Measurements from ENCODE around the gene TTC38.
A peak's percentile ranks its signal among the peaks of the same experiment; 100 is the strongest.

Gene TTC38

DNA sequence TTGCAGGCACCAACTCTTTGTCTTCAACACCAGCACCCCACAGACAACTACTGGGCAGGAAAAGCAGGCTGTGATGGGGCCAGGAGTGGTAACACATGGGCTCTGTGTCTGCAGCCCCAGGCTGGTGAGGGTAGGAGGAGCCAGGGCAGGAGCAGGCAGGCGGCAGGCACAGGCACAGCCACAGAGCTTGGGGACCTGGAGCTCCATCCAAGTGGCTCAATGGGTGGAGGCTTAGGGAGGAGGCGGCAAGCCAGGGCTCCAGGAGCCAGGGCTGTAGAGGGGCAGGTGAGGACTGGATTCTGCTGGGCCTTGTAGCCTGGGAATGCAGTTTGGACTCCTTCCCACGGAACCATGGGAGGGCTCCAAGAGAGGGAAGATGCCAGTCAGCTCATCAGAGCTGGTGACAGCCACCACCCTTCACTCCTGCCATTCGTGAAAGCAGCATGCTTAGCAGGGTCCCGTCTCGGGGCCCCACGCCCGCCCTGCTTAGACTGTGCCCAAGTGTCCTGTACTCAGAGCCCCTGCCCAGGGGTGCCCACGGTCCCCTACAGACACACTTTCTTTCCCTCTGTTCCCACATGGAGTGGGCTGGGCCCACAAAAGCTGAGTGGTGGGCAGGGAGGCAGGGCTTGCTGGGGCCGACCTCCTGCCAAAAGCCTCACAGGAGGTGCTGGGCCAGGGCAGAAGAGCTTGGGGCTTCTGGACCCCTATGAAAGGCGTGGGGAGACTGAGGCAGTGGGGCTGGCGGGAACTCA is 12.4 kb downstream of the TTC38 start:
- no peak for DNase-seq

DNA sequence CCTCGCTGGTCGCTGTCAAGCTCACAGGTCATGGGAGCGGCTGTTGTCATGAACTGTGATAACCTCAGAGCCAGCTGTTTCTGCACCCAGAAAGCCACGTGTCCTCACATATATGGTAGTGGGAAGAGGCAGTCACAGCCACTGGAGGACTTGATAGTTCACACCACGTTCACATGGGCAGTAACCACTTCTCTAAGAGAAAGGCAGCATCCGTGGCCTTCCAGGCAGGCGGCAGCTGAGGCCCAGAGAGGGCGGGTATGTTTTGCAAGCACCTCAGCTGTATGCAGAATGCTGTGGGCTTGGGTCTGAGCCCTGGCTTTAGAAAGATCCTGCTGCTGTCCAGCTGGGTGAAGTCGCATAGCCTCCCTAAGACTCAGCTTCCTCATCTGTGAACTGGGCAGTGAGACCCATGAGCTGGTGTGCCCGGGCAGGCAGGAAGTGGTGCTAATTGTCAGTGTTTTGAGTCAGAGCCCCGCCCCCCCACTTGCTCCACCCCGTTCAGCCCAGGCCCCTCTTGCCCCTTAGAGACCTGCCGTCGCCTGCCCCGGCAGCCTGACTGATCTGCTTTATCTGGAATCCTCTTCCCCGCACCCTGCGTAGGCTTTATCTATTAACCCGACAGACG is 13.3 kb downstream of the TTC38 start:
- DNase-seq: peak; percentile 58

- DNase-seq: no peak
Observed at GRCh38 chr22:46281866-46282678, 14.3 kb downstream of the TTC38 start.

DNA sequence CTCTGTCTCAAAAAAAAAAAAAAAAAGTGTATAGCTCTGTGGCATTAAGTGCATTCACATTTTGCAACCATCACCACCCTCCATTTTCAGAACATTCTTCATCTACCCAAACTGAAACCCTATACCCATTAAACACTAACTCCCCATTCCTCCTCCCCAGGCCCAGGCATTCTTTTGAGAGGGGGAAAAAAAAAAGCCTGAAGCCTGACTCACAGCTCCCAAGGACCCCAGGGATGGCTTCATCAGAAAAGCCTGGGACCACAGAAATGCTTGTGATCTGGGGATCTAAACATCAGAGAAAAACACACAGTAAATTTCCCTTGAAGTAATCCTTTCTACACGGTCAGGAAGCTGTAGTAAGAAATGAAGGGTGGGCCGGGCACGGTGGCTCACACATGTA is 18.2 kb downstream of the TTC38 start:
- no peak for DNase-seq

DNA sequence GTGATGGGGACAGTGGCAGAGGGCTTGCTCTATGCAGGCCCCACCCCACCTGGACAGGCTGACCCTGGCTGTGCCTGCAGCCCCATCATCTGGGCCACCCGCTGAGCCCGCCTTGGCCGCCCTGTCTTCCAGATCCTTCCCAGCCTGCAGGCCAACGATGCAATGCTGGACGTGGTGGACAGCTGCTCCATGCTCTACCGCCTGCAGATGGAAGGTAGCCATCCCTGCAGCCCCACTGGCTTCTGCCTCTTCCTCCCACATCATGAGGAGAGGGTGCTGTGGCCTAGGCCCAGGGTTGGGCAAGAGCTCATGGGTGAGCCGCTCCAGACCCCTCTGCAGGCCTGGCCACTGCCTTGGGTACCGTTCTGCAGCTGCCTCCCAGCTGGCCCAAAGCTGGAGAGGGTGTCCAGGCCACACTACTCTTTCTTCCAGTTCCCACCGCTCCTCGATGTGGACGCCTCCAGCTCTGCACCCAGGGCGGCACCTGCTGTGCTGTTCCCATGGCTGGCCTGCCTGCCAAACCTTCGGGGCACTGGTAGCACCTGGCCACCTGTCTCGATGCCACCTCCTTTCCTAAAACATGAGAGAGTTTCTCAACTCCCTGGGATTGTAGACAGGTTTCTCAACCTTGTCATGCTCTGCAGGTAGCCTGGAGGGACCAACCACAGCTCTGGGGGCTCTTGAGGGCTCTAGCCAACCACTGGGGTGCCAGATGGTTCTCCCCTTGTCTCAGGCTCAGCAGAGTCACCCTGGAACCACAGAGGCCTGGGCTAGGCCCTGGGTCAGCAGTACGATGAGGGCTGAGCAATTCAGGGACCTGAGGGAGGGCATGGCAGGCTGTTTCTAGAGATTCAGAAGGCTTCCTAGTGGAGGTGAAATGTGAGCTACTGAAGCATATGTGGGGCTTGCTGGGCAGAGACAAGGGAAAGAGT is 19.4 kb downstream of the TTC38 start:
- DNase-seq: no peak

DNA sequence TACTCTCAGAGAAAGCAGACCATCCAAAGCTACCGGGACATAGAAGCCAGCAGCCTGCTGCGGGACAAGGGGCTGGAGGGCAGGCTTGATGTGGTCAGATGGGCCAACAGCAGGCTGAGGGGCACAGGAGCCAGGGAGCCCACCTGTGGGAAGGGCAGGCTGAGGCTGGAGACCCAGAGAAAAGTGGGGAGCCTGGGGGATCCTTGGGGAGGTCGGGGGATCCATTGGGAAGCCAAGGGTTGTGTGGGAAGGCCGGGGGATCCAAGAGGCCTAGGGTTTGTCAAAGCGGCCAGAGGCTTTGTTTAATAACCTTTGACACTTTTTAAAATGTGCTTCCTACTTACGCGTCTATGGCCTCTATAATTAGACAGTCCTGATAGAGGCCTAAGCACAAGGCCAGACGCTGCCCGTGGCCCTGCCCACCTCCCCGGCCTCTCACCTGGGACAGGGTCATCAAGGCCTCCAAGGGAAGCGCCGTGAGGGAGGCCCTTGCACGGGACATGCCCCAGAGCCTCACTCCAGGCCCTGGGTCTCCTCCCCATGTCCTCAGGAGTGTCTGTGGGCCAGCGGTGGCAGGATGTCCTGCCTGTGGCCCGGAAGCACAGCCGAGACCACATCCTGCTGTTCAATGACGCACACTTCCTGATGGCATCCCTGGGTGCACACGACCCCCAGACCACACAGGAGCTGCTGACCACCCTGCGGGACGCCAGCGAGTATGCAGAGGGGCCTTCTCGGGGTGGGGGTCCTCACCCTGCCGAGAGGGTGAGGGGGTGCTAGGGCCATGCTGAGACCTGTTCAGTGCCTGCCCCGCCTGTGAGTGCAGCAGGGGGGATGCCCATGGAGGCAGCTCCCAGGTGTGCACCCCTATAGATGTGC is 20.3 kb downstream of the TTC38 start:
- DNase-seq: peak; percentile 17

DNA sequence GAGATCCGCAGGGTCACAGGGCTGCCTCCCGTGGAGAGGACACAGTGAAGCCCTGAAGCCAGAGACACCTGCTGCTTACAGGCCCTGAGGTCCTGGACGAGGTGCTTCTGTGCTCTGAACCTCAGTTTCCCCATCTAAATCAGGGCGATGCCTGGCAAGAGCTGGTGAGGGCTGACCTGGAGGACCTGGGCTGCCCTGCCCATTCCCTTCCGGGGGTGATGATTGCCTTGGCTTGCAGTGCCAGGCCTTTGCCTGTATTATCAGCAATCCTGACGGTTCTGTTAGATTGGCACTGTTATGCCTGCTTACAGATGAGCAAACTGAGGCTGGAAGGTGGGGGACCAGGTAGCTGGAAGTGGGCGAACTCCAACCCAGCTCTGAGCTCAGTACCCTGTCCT is 21.0 kb downstream of the TTC38 start:
- no peak for DNase-seq

DNA sequence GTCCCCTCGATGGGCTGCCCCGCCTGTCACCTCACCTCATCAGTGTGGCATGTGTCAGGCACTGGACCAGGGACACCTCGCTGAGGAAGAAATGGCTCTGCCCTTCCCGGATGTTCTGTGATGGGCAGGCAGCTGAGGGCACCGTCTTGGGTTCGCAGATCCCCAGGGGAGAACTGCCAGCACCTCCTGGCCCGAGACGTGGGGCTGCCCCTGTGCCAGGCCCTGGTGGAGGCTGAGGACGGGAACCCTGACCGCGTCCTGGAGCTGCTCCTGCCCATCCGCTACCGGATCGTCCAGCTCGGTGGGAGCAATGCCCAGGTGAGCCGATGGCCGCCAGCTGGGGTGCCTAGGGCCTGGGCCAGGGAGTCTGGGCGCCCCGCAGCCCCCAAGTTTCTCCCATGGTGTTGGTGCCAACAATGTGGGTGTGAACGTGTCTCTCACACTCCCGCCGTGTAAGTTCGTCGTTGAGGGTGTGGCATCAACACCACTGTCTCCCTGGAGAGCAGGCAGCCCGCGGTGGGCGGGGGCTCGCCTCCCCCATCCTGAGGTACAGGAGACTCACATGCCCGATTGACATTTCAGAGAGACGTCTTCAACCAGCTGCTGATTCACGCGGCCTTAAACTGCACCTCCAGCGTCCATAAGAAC is 21.6 kb downstream of the TTC38 start:
- peak; percentile 58 for DNase-seq

GRCh38 chr22:46290121-46290842 is 22.5 kb downstream of the TTC38 start:
- peak; percentile 5 for DNase-seq

GRCh38 chr22:46290843-46291785 is 23.3 kb downstream of the TTC38 start:
- no peak for DNase-seq

GRCh38 chr22:46292173-46292572 is 24.4 kb downstream of the TTC38 start:
- no peak for DNase-seq

DNA sequence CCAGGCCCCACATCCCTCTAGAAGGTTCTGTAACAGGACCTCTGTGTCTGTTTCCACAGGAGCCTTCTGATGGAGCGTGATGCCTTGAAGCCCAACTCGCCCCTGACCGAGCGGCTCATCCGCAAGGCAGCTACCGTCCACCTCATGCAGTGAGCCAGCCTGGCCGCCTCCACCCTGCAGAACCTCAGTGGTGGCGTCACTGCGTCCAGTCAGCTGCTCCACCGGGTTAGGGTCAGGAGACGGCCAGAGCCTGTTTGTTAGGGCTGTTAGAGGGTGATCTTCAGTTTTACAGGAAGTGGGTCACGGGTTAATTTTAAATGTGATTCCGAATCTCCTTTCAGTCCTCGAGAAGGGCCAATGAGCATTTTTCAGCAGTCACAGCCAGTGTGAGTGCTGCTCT is 24.9 kb downstream of the TTC38 start:
- no peak for DNase-seq

GRCh38 chr22:46293577-46294260 is 25.9 kb downstream of the TTC38 start:
- no peak for DNase-seq

GRCh38 chr22:46294784-46295183 is 27.0 kb downstream of the TTC38 start:
- DNase-seq: no peak

- DNase-seq: no peak
Observed at GRCh38 chr22:46295277-46295971, 27.6 kb downstream of the TTC38 start.

GRCh38 chr22:46296257-46297150 is 28.7 kb downstream of the TTC38 start, which contains the start of gene GTSE1:
Gene GTSE1 (plus strand): TSS chr22:46296870. CDS start chr22:46297401, 531 bp downstream.
- peak; percentile 98 for DNase-seq

Measured in CD4-positive, alpha-beta T cell treated with Interleukin-4 for 4 hours (primary cell).